ENCODE results near the gene PTPN4.

DNA sequence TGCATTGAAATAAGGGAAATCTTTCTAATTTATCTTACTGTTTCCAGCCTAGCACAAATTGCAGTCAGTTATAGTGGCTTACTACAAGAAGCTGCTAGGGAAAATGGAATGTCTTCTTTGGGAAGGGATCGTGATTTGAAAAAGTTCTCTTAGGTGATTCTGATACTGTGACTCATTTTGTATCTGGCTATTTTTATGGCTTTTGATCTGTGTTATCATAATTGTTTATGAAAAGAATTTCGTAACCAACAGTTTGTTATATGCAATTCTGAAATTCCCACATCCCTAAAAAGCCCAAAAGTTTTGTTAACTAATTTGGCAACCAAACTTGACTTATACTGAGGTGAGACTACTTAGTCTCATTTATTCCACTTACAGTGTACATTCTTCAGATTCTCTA lies 12.4 kb downstream of the PTPN4 start:
- TF ChIP-seq, protein P1, sequence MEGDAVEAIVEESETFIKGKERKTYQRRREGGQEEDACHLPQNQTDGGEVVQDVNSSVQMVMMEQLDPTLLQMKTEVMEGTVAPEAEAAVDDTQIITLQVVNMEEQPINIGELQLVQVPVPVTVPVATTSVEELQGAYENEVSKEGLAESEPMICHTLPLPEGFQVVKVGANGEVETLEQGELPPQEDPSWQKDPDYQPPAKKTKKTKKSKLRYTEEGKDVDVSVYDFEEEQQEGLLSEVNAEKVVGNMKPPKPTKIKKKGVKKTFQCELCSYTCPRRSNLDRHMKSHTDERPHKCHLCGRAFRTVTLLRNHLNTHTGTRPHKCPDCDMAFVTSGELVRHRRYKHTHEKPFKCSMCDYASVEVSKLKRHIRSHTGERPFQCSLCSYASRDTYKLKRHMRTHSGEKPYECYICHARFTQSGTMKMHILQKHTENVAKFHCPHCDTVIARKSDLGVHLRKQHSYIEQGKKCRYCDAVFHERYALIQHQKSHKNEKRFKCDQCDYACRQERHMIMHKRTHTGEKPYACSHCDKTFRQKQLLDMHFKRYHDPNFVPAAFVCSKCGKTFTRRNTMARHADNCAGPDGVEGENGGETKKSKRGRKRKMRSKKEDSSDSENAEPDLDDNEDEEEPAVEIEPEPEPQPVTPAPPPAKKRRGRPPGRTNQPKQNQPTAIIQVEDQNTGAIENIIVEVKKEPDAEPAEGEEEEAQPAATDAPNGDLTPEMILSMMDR (IDR thresholded peaks at IDR 0.05), result no peak
- no peak for TF ChIP-seq POLR2A (IDR thresholded peaks at IDR 0.05)

Measured in uterus (tissue), 2 donors.